ENCODE results near the gene SLC17A1.

Gene SLC17A1

GRCh38 chr6:25777856-25778649 lies 53.8 kb downstream of the SLC17A1 start:
- no peaks in the 10 kb centered on the region for H3K4me1 ChIP-seq (ENCODE audit: control insufficient read depth, insufficient read depth, low read depth, low read length)
- H3K14ac ChIP-seq (ENCODE audit: low read length in 2 of 2), result no peak overlapping the region
- no peak for DNase-seq
- H2BK120ac ChIP-seq (ENCODE audit: low read depth, low read length), result no peak overlapping the region
- no peak overlapping the region for H3K27ac ChIP-seq (ENCODE audit: low read length, poor library complexity, severe bottlenecking)
- no peak overlapping the region for H2BK15ac ChIP-seq (ENCODE audit: low read depth, poor library complexity, severe bottlenecking)
- no peak overlapping the region for H3K4me2 ChIP-seq (ENCODE audit: low read length, poor library complexity, severe bottlenecking)
- H2BK12ac ChIP-seq (ENCODE audit: low read length in 2 of 2), result no peak overlapping the region
- H3K79me1 ChIP-seq (replicated peaks; ENCODE audit: low read length, poor library complexity, severe bottlenecking), result no peaks in the 10 kb centered on the region
- no peak overlapping the region for H3K4me3 ChIP-seq (ENCODE audit: insufficient read depth in 1 of 2, low read depth in 1 of 2, low read length in 2 of 2)
- no peak overlapping the region for H3K9ac ChIP-seq (ENCODE audit: low read length)
- H2AK5ac ChIP-seq (ENCODE audit: low read length, severe bottlenecking), result no peak overlapping the region
- H3K18ac ChIP-seq (ENCODE audit: low read depth in 1 of 2, low read length in 2 of 2), result no peak overlapping the region
- H4K91ac ChIP-seq (ENCODE audit: low read length), result no peak overlapping the region
- no peak overlapping the region for H3K4ac ChIP-seq (ENCODE audit: low read depth in 1 of 2, low read length in 2 of 2)
- H2BK5ac ChIP-seq (ENCODE audit: low read depth, low read length, poor library complexity, severe bottlenecking), result no peak overlapping the region
- H2AFZ ChIP-seq (ENCODE audit: low read depth, low read length), result no peak overlapping the region
- peaks cover 0 to 37% of the 10 kb centered on the region in 2 experiments for H3K27me3 ChIP-seq (ENCODE audit: control insufficient read depth in 1 of 2, insufficient read depth in 1 of 2, low read length in 2 of 2)
- H3K36me3 ChIP-seq (ENCODE audit: control insufficient read depth in 1 of 2, insufficient read depth in 2 of 2, low read depth in 1 of 2, low read length in 2 of 2), result no peaks in the 10 kb centered on the region
- H4K8ac ChIP-seq (ENCODE audit: low read length), result no peak overlapping the region
- H3K23ac ChIP-seq (ENCODE audit: low read length in 2 of 2), result no peak overlapping the region
- WGBS, result 90% methylated on average over 2 of the region's 4 CpGs
- no peaks in the 10 kb centered on the region for H3K9me3 ChIP-seq (ENCODE audit: control insufficient read depth, low read length)

GRCh38 chr6:25777031-25777430 lies 54.8 kb downstream of the SLC17A1 start:
- Histone ChIP-seq H3K27me3 (ENCODE audit: control insufficient read depth in 1 of 2, insufficient read depth in 1 of 2, low read length in 2 of 2) (peaks cover 0 to 37% of the 10 kb centered on the region in 2 experiments), H4K8ac (ENCODE audit: low read length) (no peak overlapping the region), H3K4ac (ENCODE audit: low read depth in 1 of 2, low read length in 2 of 2) (no peak overlapping the region), H3K23ac (ENCODE audit: low read length in 2 of 2) (no peak overlapping the region), H3K4me1 (ENCODE audit: control insufficient read depth, insufficient read depth, low read depth, low read length) (no peaks in the 10 kb centered on the region), H2AK5ac (ENCODE audit: low read length, severe bottlenecking) (no peak overlapping the region), H3K9ac (ENCODE audit: low read length) (no peak overlapping the region), H3K9me3 (ENCODE audit: control insufficient read depth, low read length) (no peaks in the 10 kb centered on the region), H2BK120ac (ENCODE audit: low read depth, low read length) (no peak overlapping the region), H2BK5ac (ENCODE audit: low read depth, low read length, poor library complexity, severe bottlenecking) (no peak overlapping the region), H3K36me3 (ENCODE audit: control insufficient read depth in 1 of 2, insufficient read depth in 2 of 2, low read depth in 1 of 2, low read length in 2 of 2) (no peaks in the 10 kb centered on the region), H2AFZ (ENCODE audit: low read depth, low read length) (no peak overlapping the region), H3K27ac (ENCODE audit: low read length, poor library complexity, severe bottlenecking) (no peak overlapping the region), H3K18ac (ENCODE audit: low read depth in 1 of 2, low read length in 2 of 2) (no peak overlapping the region), H4K91ac (ENCODE audit: low read length) (no peak overlapping the region), H2BK15ac (ENCODE audit: low read depth, poor library complexity, severe bottlenecking) (no peak overlapping the region), H3K14ac (ENCODE audit: low read length in 2 of 2) (no peak overlapping the region), H3K79me1 (replicated peaks; ENCODE audit: low read length, poor library complexity, severe bottlenecking) (no peaks in the 10 kb centered on the region), H3K4me2 (ENCODE audit: low read length, poor library complexity, severe bottlenecking) (no peak overlapping the region), H2BK12ac (ENCODE audit: low read length in 2 of 2) (no peak overlapping the region), H3K4me3 (ENCODE audit: insufficient read depth in 1 of 2, low read depth in 1 of 2, low read length in 2 of 2) (no peak overlapping the region)
- no peak for DNase-seq
- 88% methylated on average over 2 of the region's 2 CpGs for WGBS

- no peak overlapping the region for H3K4ac ChIP-seq (ENCODE audit: low read depth in 1 of 2, low read length in 2 of 2)
- DNase-seq, result no peak
- no peak overlapping the region for H3K23ac ChIP-seq (ENCODE audit: low read length in 2 of 2)
- no peak overlapping the region for H3K14ac ChIP-seq (ENCODE audit: low read length in 2 of 2)
- H3K27me3 ChIP-seq (ENCODE audit: control insufficient read depth in 1 of 2, insufficient read depth in 1 of 2, low read length in 2 of 2), result peaks cover 0 to 25% of the 10 kb centered on the region in 2 experiments
- H3K9ac ChIP-seq (ENCODE audit: low read length), result no peak overlapping the region
- no peak overlapping the region for H2BK12ac ChIP-seq (ENCODE audit: low read length in 2 of 2)
- H2BK120ac ChIP-seq (ENCODE audit: low read depth, low read length), result no peak overlapping the region
- H3K36me3 ChIP-seq (ENCODE audit: control insufficient read depth in 1 of 2, insufficient read depth in 2 of 2, low read depth in 1 of 2, low read length in 2 of 2), result no peaks in the 10 kb centered on the region
- H3K4me3 ChIP-seq (ENCODE audit: insufficient read depth in 1 of 2, low read depth in 1 of 2, low read length in 2 of 2), result no peak overlapping the region
- H3K4me2 ChIP-seq (ENCODE audit: low read length, poor library complexity, severe bottlenecking), result no peak overlapping the region
- no peak overlapping the region for H4K8ac ChIP-seq (ENCODE audit: low read length)
- no peak overlapping the region for H4K91ac ChIP-seq (ENCODE audit: low read length)
- H3K27ac ChIP-seq (ENCODE audit: low read length, poor library complexity, severe bottlenecking), result no peak overlapping the region
- H2AK5ac ChIP-seq (ENCODE audit: low read length, severe bottlenecking), result no peak overlapping the region
- no peak overlapping the region for H2AFZ ChIP-seq (ENCODE audit: low read depth, low read length)
- no peak overlapping the region for H3K18ac ChIP-seq (ENCODE audit: low read depth in 1 of 2, low read length in 2 of 2)
- 4% methylated on average over 1 of the region's 2 CpGs for WGBS
- H2BK5ac ChIP-seq (ENCODE audit: low read depth, low read length, poor library complexity, severe bottlenecking), result no peak overlapping the region
- H3K4me1 ChIP-seq (ENCODE audit: control insufficient read depth, insufficient read depth, low read depth, low read length), result no peaks in the 10 kb centered on the region
- no peaks in the 10 kb centered on the region for H3K9me3 ChIP-seq (ENCODE audit: control insufficient read depth, low read length)
- H2BK15ac ChIP-seq (ENCODE audit: low read depth, poor library complexity, severe bottlenecking), result no peak overlapping the region
- no peaks in the 10 kb centered on the region for H3K79me1 ChIP-seq (replicated peaks; ENCODE audit: low read length, poor library complexity, severe bottlenecking)
These were observed 57.6 kb downstream of the SLC17A1 start for GRCh38 chr6:25774120-25774715.

- H3K4ac ChIP-seq (ENCODE audit: low read depth in 1 of 2, low read length in 2 of 2), result no peak overlapping the region
- H3K9ac ChIP-seq (ENCODE audit: low read length), result no peak overlapping the region
- H3K4me3 ChIP-seq (ENCODE audit: insufficient read depth in 1 of 2, low read depth in 1 of 2, low read length in 2 of 2), result no peak overlapping the region
- H2AK5ac ChIP-seq (ENCODE audit: low read length, severe bottlenecking), result no peak overlapping the region
- no peak overlapping the region for H3K18ac ChIP-seq (ENCODE audit: low read depth in 1 of 2, low read length in 2 of 2)
- no peak overlapping the region for H3K4me2 ChIP-seq (ENCODE audit: low read length, poor library complexity, severe bottlenecking)
- no peak overlapping the region for H4K91ac ChIP-seq (ENCODE audit: low read length)
- H3K14ac ChIP-seq (ENCODE audit: low read length in 2 of 2), result no peak overlapping the region
- H2BK120ac ChIP-seq (ENCODE audit: low read depth, low read length), result no peak overlapping the region
- H3K9me3 ChIP-seq (ENCODE audit: control insufficient read depth, low read length), result no peaks in the 10 kb centered on the region
- peaks cover 0 to 2% of the 10 kb centered on the region in 2 experiments for H3K27me3 ChIP-seq (ENCODE audit: control insufficient read depth in 1 of 2, insufficient read depth in 1 of 2, low read length in 2 of 2)
- no peak overlapping the region for H2BK5ac ChIP-seq (ENCODE audit: low read depth, low read length, poor library complexity, severe bottlenecking)
- H3K27ac ChIP-seq (ENCODE audit: low read length, poor library complexity, severe bottlenecking), result no peak overlapping the region
- no CpG with 5 or more reads among the region's 2 CpGs for WGBS
- H2BK15ac ChIP-seq (ENCODE audit: low read depth, poor library complexity, severe bottlenecking), result no peak overlapping the region
- no peak overlapping the region for H4K8ac ChIP-seq (ENCODE audit: low read length)
- no peak overlapping the region for H3K23ac ChIP-seq (ENCODE audit: low read length in 2 of 2)
- no peaks in the 10 kb centered on the region for H3K36me3 ChIP-seq (ENCODE audit: control insufficient read depth in 1 of 2, insufficient read depth in 2 of 2, low read depth in 1 of 2, low read length in 2 of 2)
- no peak for DNase-seq
- no peaks in the 10 kb centered on the region for H3K4me1 ChIP-seq (ENCODE audit: control insufficient read depth, insufficient read depth, low read depth, low read length)
- no peak overlapping the region for H2BK12ac ChIP-seq (ENCODE audit: low read length in 2 of 2)
- no peak overlapping the region for H2AFZ ChIP-seq (ENCODE audit: low read depth, low read length)
- no peaks in the 10 kb centered on the region for H3K79me1 ChIP-seq (replicated peaks; ENCODE audit: low read length, poor library complexity, severe bottlenecking)
These were observed 61.9 kb downstream of the SLC17A1 start for GRCh38 chr6:25769983-25770382.

Measured in mesenchymal stem cell (in vitro differentiated cells and primary cell).